IPS-NIHi11 (cell line): ENCODE measurements around the gene CWH43.
"Not testable (repeated sequence)": the region's sequence is repeated elsewhere in the genome, so short reads cannot be mapped to it uniquely, and the experiment has no call there.

Experiments
- DNase-seq: peaks from one replicate; pipeline ENCODE4 v3.0.0; 2012; ENCODE audit warnings: mixed read lengths, low spot score

CWH43 gene

GRCh38 chr4:48985976-48986653, at the start of gene CWH43:
CWH43 (plus strand) TSS chr4:48986275; CDS start chr4:48986430, 155 bp downstream.
- peak; percentile 65 for DNase-seq

GRCh38 chr4:48937033-48937432, 49.0 kb upstream of the CWH43 start:
- no peak for DNase-seq

- DNase-seq = no peak
These were observed 47.2 kb upstream of the CWH43 start for GRCh38 chr4:48938831-48939230.

- peak; percentile 18 for DNase-seq
These were observed 46.3 kb upstream of the CWH43 start for GRCh38 chr4:48939785-48940184.

- DNase-seq = peak; percentile 60
These were observed 42.7 kb upstream of the CWH43 start for GRCh38 chr4:48943387-48943786.

GRCh38 chr4:48944252-48944651, 41.8 kb upstream of the CWH43 start:
- DNase-seq = peak; percentile 19

GRCh38 chr4:48944756-48945241, 41.3 kb upstream of the CWH43 start:
- DNase-seq = peak; percentile 61

GRCh38 chr4:48945981-48946380, 40.1 kb upstream of the CWH43 start:
- DNase-seq = no peak

GRCh38 chr4:48947731-48948130, 38.3 kb upstream of the CWH43 start:
- no peak for DNase-seq

- no peak for DNase-seq
These were observed 37.0 kb upstream of the CWH43 start for GRCh38 chr4:48949086-48949485.

GRCh38 chr4:48949518-48950219, 36.4 kb upstream of the CWH43 start:
- no peak for DNase-seq

GRCh38 chr4:48954314-48954713, 31.8 kb upstream of the CWH43 start:
- DNase-seq = peak; percentile 18

- DNase-seq = not testable (repeated sequence)
These were observed 28.7 kb upstream of the CWH43 start for GRCh38 chr4:48957366-48957765.

GRCh38 chr4:48958582-48958981, 27.5 kb upstream of the CWH43 start:
- DNase-seq = no peak

- no peak for DNase-seq
These were observed 25.0 kb upstream of the CWH43 start for GRCh38 chr4:48960988-48961635.

- no peak for DNase-seq
These were observed 23.4 kb upstream of the CWH43 start for GRCh38 chr4:48962636-48963035.

GRCh38 chr4:48963042-48963679, 22.9 kb upstream of the CWH43 start:
- DNase-seq = peak; percentile 69

GRCh38 chr4:48967101-48967500, 19.0 kb upstream of the CWH43 start:
- DNase-seq = no peak

- DNase-seq = no peak
These were observed 18.4 kb upstream of the CWH43 start for GRCh38 chr4:48967631-48968030.

GRCh38 chr4:48968814-48969213, 17.3 kb upstream of the CWH43 start:
- DNase-seq = no peak

- no peak for DNase-seq
These were observed 15.6 kb upstream of the CWH43 start for GRCh38 chr4:48970471-48970921.

- DNase-seq = no peak
These were observed 11.0 kb upstream of the CWH43 start for GRCh38 chr4:48974979-48975640.
